Ovary (tissue), 3 donors: ENCODE results near the gene COL18A1.

Source experiments
- EP300 ChIP-seq: sonication (generic); formaldehyde crosslinking; IDR thresholded peaks from one replicate; pipeline ENCODE4 v1.6.1; 2017; ENCODE audit warnings: antibody characterized with exemption
- POLR2A ChIP-seq: fragments of 450-650 bp; IDR thresholded peaks from one replicate; pipeline ENCODE4 v1.6.1; 2017; ENCODE audit warnings: antibody characterized with exemption, mild to moderate bottlenecking, moderate library complexity
- TF ChIP-seq, protein P1 (sequence below), 3 donors: fragments of 450-650 bp in 2 of 3; fragments of 200-600 bp in 1 of 3; IDR thresholded peaks; one replicate each; pipeline versions ENCODE4 v1.5.1 to v1.8.0; 2016 to 2022; ENCODE audit warnings: antibody characterized with exemption in 3 of 3, mild to moderate bottlenecking in 1 of 3
- donor health status: DM: no; HTN: no; CAD: no.

DNA sequence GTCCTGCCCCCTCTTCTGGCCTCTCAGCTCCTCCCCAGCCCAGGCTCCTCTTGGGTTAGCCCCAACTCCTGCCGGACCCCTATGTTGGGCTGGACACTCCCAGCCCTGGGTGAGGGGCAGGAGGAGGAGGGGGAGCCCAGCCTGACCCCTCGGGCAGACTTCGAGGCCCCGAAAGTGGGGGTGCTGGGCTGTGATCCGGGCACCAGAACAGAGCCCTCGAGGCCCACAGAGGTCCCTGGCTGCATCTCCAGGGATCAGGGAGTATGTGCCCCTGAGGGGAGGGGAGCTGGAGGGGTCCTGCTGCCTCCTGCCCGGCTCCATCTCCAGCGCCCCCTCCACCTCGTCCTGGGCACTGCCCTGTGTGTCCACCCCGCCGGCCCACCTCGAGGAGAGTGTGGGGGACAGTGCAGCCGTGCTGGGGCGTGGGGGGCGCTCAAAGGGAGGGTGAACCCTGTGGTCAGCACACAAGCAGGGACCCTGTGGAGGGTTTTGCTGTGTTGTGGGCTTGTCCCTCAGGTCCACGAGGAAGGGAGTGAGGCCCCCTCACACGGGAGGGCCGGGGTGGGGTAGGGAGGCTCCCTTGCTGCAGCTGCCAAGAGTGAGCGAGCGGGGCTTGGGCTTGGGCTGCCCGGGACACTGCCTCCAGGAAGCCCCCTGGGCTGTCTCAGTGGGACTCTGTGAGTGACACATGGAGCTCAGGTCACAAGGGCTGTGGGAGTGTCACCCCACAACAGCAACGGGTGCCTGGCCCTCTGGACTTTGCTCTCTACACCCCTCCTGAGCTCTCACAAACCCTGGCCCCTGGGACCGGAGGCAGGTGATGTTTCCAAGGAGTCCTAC lies 54.4 kb downstream of the COL18A1 start:
- TF ChIP-seq, protein P1, sequence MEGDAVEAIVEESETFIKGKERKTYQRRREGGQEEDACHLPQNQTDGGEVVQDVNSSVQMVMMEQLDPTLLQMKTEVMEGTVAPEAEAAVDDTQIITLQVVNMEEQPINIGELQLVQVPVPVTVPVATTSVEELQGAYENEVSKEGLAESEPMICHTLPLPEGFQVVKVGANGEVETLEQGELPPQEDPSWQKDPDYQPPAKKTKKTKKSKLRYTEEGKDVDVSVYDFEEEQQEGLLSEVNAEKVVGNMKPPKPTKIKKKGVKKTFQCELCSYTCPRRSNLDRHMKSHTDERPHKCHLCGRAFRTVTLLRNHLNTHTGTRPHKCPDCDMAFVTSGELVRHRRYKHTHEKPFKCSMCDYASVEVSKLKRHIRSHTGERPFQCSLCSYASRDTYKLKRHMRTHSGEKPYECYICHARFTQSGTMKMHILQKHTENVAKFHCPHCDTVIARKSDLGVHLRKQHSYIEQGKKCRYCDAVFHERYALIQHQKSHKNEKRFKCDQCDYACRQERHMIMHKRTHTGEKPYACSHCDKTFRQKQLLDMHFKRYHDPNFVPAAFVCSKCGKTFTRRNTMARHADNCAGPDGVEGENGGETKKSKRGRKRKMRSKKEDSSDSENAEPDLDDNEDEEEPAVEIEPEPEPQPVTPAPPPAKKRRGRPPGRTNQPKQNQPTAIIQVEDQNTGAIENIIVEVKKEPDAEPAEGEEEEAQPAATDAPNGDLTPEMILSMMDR (IDR thresholded peaks at IDR 0.05): no peak
- TF ChIP-seq EP300 (no peak), POLR2A (no peak)
